Neural progenitor cell (in vitro differentiated cells): ENCODE results near the gene BORCS8. TPM values are rescaled to one million over a fixed set of nuclear protein-coding genes. Genes with fewer than 3 reads are reported as not detected.

ENCODE experiments used
- DNase-seq: peaks from one replicate; pipeline ENCODE4 v3.0.0-alpha.2; 2016; ENCODE audit warnings: low spot score
- H2AFZ ChIP-seq: fragments of 200-600 bp; sonication (generic); replicated peaks from 2 replicates; pipeline ENCODE4 v1.6.1; 2016; ENCODE audit warnings: antibody characterized with exemption
- H3F3A ChIP-seq: fragments of 200-600 bp; sonication (generic); 2 replicates; pipeline ENCODE4 v1.6.1; 2016; ENCODE audit warnings: antibody characterized with exemption, low read depth
- H3K27ac ChIP-seq: fragments of 200-600 bp; sonication (generic); 2 replicates; pipeline ENCODE4 v1.5.1; 2016; ENCODE audit warnings: mild to moderate bottlenecking
- H3K27me3 ChIP-seq: fragments of 200-600 bp; sonication (generic); 2 replicates; pipeline ENCODE4 v1.6.1; 2016; ENCODE audit warnings: mild to moderate bottlenecking, moderate library complexity
- H3K36me3 ChIP-seq: fragments of 200-600 bp; sonication (generic); 2 replicates; pipeline ENCODE4 v1.5.1; 2016
- H3K4me1 ChIP-seq: fragments of 200-600 bp; sonication (generic); 2 replicates; pipeline ENCODE4 v1.6.1; 2016; ENCODE audit warnings: mixed run types
- H3K4me2 ChIP-seq: fragments of 200-600 bp; sonication (generic); 2 replicates; pipeline ENCODE4 v1.6.1; 2016
- H3K4me3 ChIP-seq: fragments of 200-600 bp; sonication (generic); 2 replicates; pipeline ENCODE4 v1.5.1; 2016
- H3K79me2 ChIP-seq: fragments of 200-600 bp; sonication (generic); 2 replicates; pipeline ENCODE4 v1.6.1; 2016; ENCODE audit warnings: low read depth
- H3K9ac ChIP-seq: fragments of 200-600 bp; sonication (generic); 2 replicates; pipeline ENCODE4 v1.6.1; 2016
- H3K9me3 ChIP-seq: fragments of 200-600 bp; sonication (generic); 2 replicates; pipeline ENCODE4 v1.5.1; 2016; ENCODE audit warnings: low read depth
- H4K20me1 ChIP-seq: fragments of 200-600 bp; sonication (generic); 2 replicates; pipeline ENCODE4 v1.6.1; 2016; ENCODE audit warnings: low read depth
- H3K27ac Mint-ChIP-seq: 3 replicates; pipeline ENCODE4 v1.8.0; 2021; ENCODE audit warnings: mixed read lengths
- H3K27me3 Mint-ChIP-seq: 2 replicates; pipeline ENCODE4 v1.8.0; 2022; ENCODE audit warnings: low read depth, mild to moderate bottlenecking, inconsistent platforms, moderate library complexity, mixed read lengths; ENCODE audit not compliant: insufficient read depth
- H3K36me3 Mint-ChIP-seq: 3 replicates; pipeline ENCODE4 v1.8.0; 2021; ENCODE audit warnings: mixed read lengths
- H3K4me1 Mint-ChIP-seq: 3 replicates; pipeline ENCODE4 v1.8.0; 2021; ENCODE audit warnings: mixed read lengths
- H3K4me3 Mint-ChIP-seq: 3 replicates; pipeline ENCODE4 v1.8.0; 2021; ENCODE audit warnings: mild to moderate bottlenecking, moderate library complexity, mixed read lengths
- H3K9me3 Mint-ChIP-seq: 3 replicates; pipeline ENCODE4 v1.8.0; 2020; ENCODE audit warnings: mixed read lengths
- EZH2 ChIP-seq: fragments of 200-600 bp; sonication (generic); IDR thresholded peaks from 2 replicates; pipeline ENCODE4 v1.6.1; 2017; ENCODE audit warnings: antibody characterized with exemption, mild to moderate bottlenecking, moderate library complexity
- EZH2phosphoT487 ChIP-seq: fragments of 200-600 bp; sonication (generic); IDR thresholded peaks from 2 replicates; pipeline ENCODE4 v1.6.1; 2017; ENCODE audit warnings: antibody characterized with exemption
- small RNA-seq: library from RNA; depleted of rRNA; stranded (forward); fragments of <200 nt; gene quantifications from one replicate; pipeline ENCODE3, GENCODE V24; 2015
- total RNA-seq: library from RNA; depleted of rRNA; stranded (reverse); fragments of >200 nt; gene quantifications from 2 replicates; pipeline ENCODE4 v1.2.3, GENCODE V29; 2015; ENCODE audit warnings: low replicate concordance
- TF ChIP-seq, protein P1 (sequence below): fragments of 200-600 bp; sonication (generic); IDR thresholded peaks from 2 replicates; pipeline ENCODE4 v1.5.1; 2017; ENCODE audit warnings: antibody characterized with exemption, mild to moderate bottlenecking

Gene BORCS8
- total RNA-seq, 1 donor from 2014 or later = 6.3 TPM

DNA sequence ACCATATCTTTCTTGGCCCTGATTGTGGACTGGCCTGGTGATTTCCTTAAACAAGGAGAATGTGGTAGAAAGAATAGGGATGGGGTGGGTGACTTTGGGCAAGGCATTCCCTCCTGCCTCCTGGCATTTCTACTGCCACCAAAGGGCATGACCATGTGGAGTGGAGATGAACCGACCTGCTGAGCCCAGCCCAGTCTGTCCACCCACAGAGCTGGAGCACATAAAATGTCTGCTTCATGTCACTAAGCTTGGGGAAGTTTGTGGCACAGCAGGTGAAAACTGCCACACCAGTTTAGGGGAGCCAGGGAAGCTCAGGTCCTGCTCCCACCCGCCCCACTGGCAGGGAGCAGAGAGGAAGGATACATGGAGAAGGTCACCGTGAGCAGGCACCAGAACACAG lies 60.0 kb downstream of the BORCS8 start:
- Histone ChIP-seq H4K20me1 (no peaks in the 10 kb centered on the region), H3K9ac (no peak overlapping the region), H3K4me2 (no peak overlapping the region), H3K36me3 (no peaks in the 10 kb centered on the region), H3K27ac (no peak overlapping the region), H2AFZ (no peak overlapping the region), H3K79me2 (no peaks in the 10 kb centered on the region), H3F3A (no peaks in the 10 kb centered on the region), H3K27me3 (no peaks in the 10 kb centered on the region), H3K4me3 (no peak overlapping the region), H3K9me3 (no peaks in the 10 kb centered on the region), H3K4me1 (no peaks in the 10 kb centered on the region)
- peaks cover 9% of the 10 kb centered on the region for H3K27me3 Mint-ChIP-seq
- no peak overlapping the region for H3K27ac Mint-ChIP-seq
- TF ChIP-seq EZH2phosphoT487 (no peak), EZH2 (no peak)
- TF ChIP-seq, protein P1, sequence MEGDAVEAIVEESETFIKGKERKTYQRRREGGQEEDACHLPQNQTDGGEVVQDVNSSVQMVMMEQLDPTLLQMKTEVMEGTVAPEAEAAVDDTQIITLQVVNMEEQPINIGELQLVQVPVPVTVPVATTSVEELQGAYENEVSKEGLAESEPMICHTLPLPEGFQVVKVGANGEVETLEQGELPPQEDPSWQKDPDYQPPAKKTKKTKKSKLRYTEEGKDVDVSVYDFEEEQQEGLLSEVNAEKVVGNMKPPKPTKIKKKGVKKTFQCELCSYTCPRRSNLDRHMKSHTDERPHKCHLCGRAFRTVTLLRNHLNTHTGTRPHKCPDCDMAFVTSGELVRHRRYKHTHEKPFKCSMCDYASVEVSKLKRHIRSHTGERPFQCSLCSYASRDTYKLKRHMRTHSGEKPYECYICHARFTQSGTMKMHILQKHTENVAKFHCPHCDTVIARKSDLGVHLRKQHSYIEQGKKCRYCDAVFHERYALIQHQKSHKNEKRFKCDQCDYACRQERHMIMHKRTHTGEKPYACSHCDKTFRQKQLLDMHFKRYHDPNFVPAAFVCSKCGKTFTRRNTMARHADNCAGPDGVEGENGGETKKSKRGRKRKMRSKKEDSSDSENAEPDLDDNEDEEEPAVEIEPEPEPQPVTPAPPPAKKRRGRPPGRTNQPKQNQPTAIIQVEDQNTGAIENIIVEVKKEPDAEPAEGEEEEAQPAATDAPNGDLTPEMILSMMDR = no peak
- peaks cover 5% of the 10 kb centered on the region for H3K9me3 Mint-ChIP-seq
- H3K4me3 Mint-ChIP-seq = no peak overlapping the region
- H3K36me3 Mint-ChIP-seq = peaks cover 21% of the 10 kb centered on the region
- peaks cover 5% of the 10 kb centered on the region for H3K4me1 Mint-ChIP-seq
- DNase-seq = no peak

Small RNA genes within 50 kb of the gene (small RNA-seq; reads per million reads assigned to genes)
- gene RNU6-1028P = not detected

Other genes starting within 250 kb of the BORCS8 start
- 123 and 125 TPM in 2 replicates for gene SUGP2, start 158.6 kb downstream of the BORCS8 start, total RNA-seq
- gene ARMC6, start 158.5 kb downstream of the BORCS8 start, total RNA-seq = 18.1 and 35.0 TPM in 2 replicates
- 4.0 and 6.2 TPM in 2 replicates for gene SLC25A42, start 128.2 kb downstream of the BORCS8 start, total RNA-seq
- 13.3 and 38.3 TPM in 2 replicates for gene TMEM161A, start 53.7 kb downstream of the BORCS8 start, total RNA-seq
- 0.15 TPM in 1 of 2 replicates, not detected in the other for gene MEF2B, start 21.9 kb downstream of the BORCS8 start, total RNA-seq
- 31.2 and 60.9 TPM in 2 replicates for gene RFXANK, start 106 bp upstream of the BORCS8 start, total RNA-seq
- gene NR2C2AP, start 11.3 kb upstream of the BORCS8 start, total RNA-seq = 7.6 and 9.6 TPM in 2 replicates
- gene NCAN, start 19.8 kb upstream of the BORCS8 start, total RNA-seq = 4.8 and 12.9 TPM in 2 replicates
- 2.6 and 8.3 TPM in 2 replicates for gene TM6SF2, start 81.1 kb upstream of the BORCS8 start, total RNA-seq
- 46.1 and 46.9 TPM in 2 replicates for gene SUGP1, start 128.4 kb upstream of the BORCS8 start, total RNA-seq
- gene MAU2, start 128.7 kb upstream of the BORCS8 start, total RNA-seq = 35.0 and 47.3 TPM in 2 replicates
- gene GATAD2A, start 213.5 kb upstream of the BORCS8 start, total RNA-seq = 37.9 and 49.8 TPM in 2 replicates